Panc1 (cell line): ENCODE data around the gene CLEC18B. TPM values are rescaled to one million over a fixed set of nuclear protein-coding genes. Genes with fewer than 3 reads are reported as not detected.

ENCODE experiments used
- ATAC-seq: fragments of 200-7000 bp; cut with Tn5 transposase; 2 replicates; pipeline ENCODE4 v1.9.1; 2020; ENCODE audit warnings: mild to moderate bottlenecking, moderate library complexity
- BruUV-seq: library from RNA; stranded (reverse); fragments of 400-500 nt; replicated peaks from 2 replicates; lab custom pipeline; 2021; lab: Mats Ljungman, UMichigan
- CTCF ChIA-PET: fragments of 300-600 bp; sonication (Branson Sonifier 250); formaldehyde crosslinking; loops from one replicate; lab custom pipeline; 2022; ENCODE audit warnings: antibody characterized with exemption; lab: Charles Lee
- POLR2A ChIA-PET: fragments of 300-600 bp; sonication (Branson Sonifier 250); formaldehyde crosslinking; loops from one replicate; lab custom pipeline; 2022; ENCODE audit warnings: antibody characterized with exemption; lab: Charles Lee
- DNase-seq: peaks from one replicate; pipeline ENCODE4 v3.0.0-alpha.2; 2010; ENCODE audit warnings: low read depth, low spot score
- H3K27ac ChIP-seq: 2 replicates; pipeline ENCODE4 v1.5.1; 2011; ENCODE audit warnings: mild to moderate bottlenecking, low read length, inconsistent platforms
- H3K27me3 ChIP-seq: fragments of 200-500 bp; sonication (Bioruptor generic); 2 replicates; pipeline ENCODE4 v1.6.0; 2014; ENCODE audit warnings: low read length, inconsistent platforms; ENCODE audit not compliant: control insufficient read depth, insufficient read depth
- H3K36me3 ChIP-seq: fragments of 200-500 bp; sonication (Bioruptor generic); 2 replicates; pipeline ENCODE4 v1.5.1; 2014; ENCODE audit warnings: inconsistent platforms, mild to moderate bottlenecking, low read length, moderate library complexity; ENCODE audit not compliant: control insufficient read depth, insufficient read depth
- H3K4me1 ChIP-seq: 2 replicates; pipeline ENCODE4 v1.5.1; 2011; ENCODE audit warnings: inconsistent platforms, mild to moderate bottlenecking, low read length, moderate library complexity; ENCODE audit not compliant: control insufficient read depth, insufficient read depth
- H3K4me3 ChIP-seq, 2 experiments: 2 replicates each; pipeline ENCODE4 v1.5.1; 2011 to 2012; ENCODE audit warnings: low read depth in 2 of 2, low read length in 2 of 2, mild to moderate bottlenecking in 2 of 2, inconsistent platforms in 1 of 2, moderate library complexity in 1 of 2
- H3K9me3 ChIP-seq: fragments of 200-500 bp; sonication (Bioruptor generic); 2 replicates; pipeline ENCODE4 v1.5.1; 2014; ENCODE audit warnings: low read depth, mild to moderate bottlenecking, inconsistent platforms, low read length, moderate library complexity; ENCODE audit not compliant: control insufficient read depth, insufficient read depth
- POLR2AphosphoS5 ChIP-seq: IDR thresholded peaks from 2 replicates; pipeline ENCODE4 v1.6.1; 2012; ENCODE audit warnings: mild to moderate bottlenecking, low read depth, low read length, moderate library complexity
- SIN3A ChIP-seq: IDR thresholded peaks from 2 replicates; pipeline ENCODE4 v1.6.1; 2012; ENCODE audit warnings: low read depth, mild to moderate bottlenecking, low read length, moderate library complexity, borderline replicate concordance; ENCODE audit not compliant: insufficient read depth
- TCF7L2 ChIP-seq: IDR thresholded peaks from 2 replicates; pipeline ENCODE4 v1.6.1; 2011; ENCODE audit warnings: mild to moderate bottlenecking, low read depth, low read length, inconsistent platforms
- in situ Hi-C: cut with HindIII; loops from 2 replicates; pipeline ENCODE4 v1.10.0; 2016; ENCODE audit warnings: low sequenced_read_pairs, low pct_unique_long_range_greater_than_20kb
- intact Hi-C: fragments of 100-400 bp; cut with micrococcal nuclease; formaldehyde crosslinking; loops from one replicate; pipeline ENCODE4 v1.10.0; 2022; ENCODE audit not compliant: unreplicated experiment
- total RNA-seq: library from RNA; stranded (reverse); gene quantifications from one replicate; pipeline ENCODE4 v1.2.1, GENCODE V29; 2021; ENCODE audit not compliant: unreplicated experiment
- TF ChIP-seq, protein P1 (sequence below): fragments of 450-650 bp; IDR thresholded peaks from 2 replicates; pipeline ENCODE4 v1.5.1; 2017; ENCODE audit warnings: mild to moderate bottlenecking
- TF ChIP-seq, protein P2 (sequence below), 2 experiments: IDR thresholded peaks; 2 replicates each; pipeline ENCODE4 v1.6.1; 2011 to 2012; ENCODE audit warnings: low read depth in 2 of 2, control low read depth in 1 of 2, low read length in 1 of 2, mild to moderate bottlenecking in 1 of 2, moderate library complexity in 1 of 2; ENCODE audit not compliant: insufficient read depth in 1 of 2

CLEC18B gene
- total RNA-seq, 1 experiment from 2014 or later, result not detected

- ChIA-PET CTCF (no interaction called here), POLR2A (interaction anchor here (0.6 kb wide), 1 partner anchor 74 kb away, joined by 3 read pairs; no protein-coding TSS in a partner anchor)
- no peaks in the 10 kb centered on the region for H3K9me3 ChIP-seq
- H3K4me1 ChIP-seq, result no peaks in the 10 kb centered on the region
- intact Hi-C loops, result no loop called here
- ATAC-seq, result no peak
- H3K27me3 ChIP-seq, result no peaks in the 10 kb centered on the region
- H3K27ac ChIP-seq, result no peak overlapping the region
- in situ Hi-C loops, result no loop called here
- TF ChIP-seq TCF7L2, result no peak
- TF ChIP-seq POLR2AphosphoS5, result no peak
- BruUV-seq, result no TSS peak
- no peak for DNase-seq
- no peak overlapping the region for H3K4me3 ChIP-seq
- H3K36me3 ChIP-seq, result peaks cover 2% of the 10 kb centered on the region; the same call in 1 of the 2 replicates
Measured at GRCh38 chr16:74468807-74469525, 47.7 kb upstream of the CLEC18B start.

GRCh38 chr16:74466872-74467271 lies 45.6 kb upstream of the CLEC18B start:
- no peaks in the 10 kb centered on the region for H3K27me3 ChIP-seq
- no peaks in the 10 kb centered on the region for H3K9me3 ChIP-seq
- H3K4me1 ChIP-seq, result no peaks in the 10 kb centered on the region
- intact Hi-C loops (no loop called here), in situ Hi-C loops (no loop called here)
- DNase-seq (no peak), ATAC-seq (no peak)
- BruUV-seq, result no TSS peak
- ChIA-PET POLR2A (no interaction called here), CTCF (no interaction called here)
- H3K36me3 ChIP-seq, result peaks cover 7% of the 10 kb centered on the region
- H3K27ac ChIP-seq, result no peak overlapping the region
- TF ChIP-seq SIN3A (no peak), TCF7L2 (no peak), POLR2AphosphoS5 (no peak)
- TF ChIP-seq, protein P1, sequence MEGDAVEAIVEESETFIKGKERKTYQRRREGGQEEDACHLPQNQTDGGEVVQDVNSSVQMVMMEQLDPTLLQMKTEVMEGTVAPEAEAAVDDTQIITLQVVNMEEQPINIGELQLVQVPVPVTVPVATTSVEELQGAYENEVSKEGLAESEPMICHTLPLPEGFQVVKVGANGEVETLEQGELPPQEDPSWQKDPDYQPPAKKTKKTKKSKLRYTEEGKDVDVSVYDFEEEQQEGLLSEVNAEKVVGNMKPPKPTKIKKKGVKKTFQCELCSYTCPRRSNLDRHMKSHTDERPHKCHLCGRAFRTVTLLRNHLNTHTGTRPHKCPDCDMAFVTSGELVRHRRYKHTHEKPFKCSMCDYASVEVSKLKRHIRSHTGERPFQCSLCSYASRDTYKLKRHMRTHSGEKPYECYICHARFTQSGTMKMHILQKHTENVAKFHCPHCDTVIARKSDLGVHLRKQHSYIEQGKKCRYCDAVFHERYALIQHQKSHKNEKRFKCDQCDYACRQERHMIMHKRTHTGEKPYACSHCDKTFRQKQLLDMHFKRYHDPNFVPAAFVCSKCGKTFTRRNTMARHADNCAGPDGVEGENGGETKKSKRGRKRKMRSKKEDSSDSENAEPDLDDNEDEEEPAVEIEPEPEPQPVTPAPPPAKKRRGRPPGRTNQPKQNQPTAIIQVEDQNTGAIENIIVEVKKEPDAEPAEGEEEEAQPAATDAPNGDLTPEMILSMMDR, result no peak
- TF ChIP-seq, protein P2, sequence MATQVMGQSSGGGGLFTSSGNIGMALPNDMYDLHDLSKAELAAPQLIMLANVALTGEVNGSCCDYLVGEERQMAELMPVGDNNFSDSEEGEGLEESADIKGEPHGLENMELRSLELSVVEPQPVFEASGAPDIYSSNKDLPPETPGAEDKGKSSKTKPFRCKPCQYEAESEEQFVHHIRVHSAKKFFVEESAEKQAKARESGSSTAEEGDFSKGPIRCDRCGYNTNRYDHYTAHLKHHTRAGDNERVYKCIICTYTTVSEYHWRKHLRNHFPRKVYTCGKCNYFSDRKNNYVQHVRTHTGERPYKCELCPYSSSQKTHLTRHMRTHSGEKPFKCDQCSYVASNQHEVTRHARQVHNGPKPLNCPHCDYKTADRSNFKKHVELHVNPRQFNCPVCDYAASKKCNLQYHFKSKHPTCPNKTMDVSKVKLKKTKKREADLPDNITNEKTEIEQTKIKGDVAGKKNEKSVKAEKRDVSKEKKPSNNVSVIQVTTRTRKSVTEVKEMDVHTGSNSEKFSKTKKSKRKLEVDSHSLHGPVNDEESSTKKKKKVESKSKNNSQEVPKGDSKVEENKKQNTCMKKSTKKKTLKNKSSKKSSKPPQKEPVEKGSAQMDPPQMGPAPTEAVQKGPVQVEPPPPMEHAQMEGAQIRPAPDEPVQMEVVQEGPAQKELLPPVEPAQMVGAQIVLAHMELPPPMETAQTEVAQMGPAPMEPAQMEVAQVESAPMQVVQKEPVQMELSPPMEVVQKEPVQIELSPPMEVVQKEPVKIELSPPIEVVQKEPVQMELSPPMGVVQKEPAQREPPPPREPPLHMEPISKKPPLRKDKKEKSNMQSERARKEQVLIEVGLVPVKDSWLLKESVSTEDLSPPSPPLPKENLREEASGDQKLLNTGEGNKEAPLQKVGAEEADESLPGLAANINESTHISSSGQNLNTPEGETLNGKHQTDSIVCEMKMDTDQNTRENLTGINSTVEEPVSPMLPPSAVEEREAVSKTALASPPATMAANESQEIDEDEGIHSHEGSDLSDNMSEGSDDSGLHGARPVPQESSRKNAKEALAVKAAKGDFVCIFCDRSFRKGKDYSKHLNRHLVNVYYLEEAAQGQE (IDR thresholded peaks at IDR 0.05; ENCODE audit: insufficient read depth in 1 of 2, low read depth in 2 of 2, low read length in 1 of 2), result no peak
- H3K4me3 ChIP-seq, result no peak overlapping the region
